NCI-H187 treated with DMSO at 0.1 percent for 48 hours (cell line): Measurements from ENCODE around the gene C1orf53.
"Not testable (repeated sequence)": the region's sequence is repeated elsewhere in the genome, so short reads cannot be mapped to it uniquely, and the experiment has no call there.

Experiments used
- DNase-seq: peaks from one replicate; lab custom pipeline; 2025; lab: John Stamatoyannopoulos, UW

Gene C1orf53

GRCh38 chr1:197902454-197903195 is at the start of gene C1orf53:
C1orf53 (plus strand) TSS chr1:197902630; CDS start chr1:197902650, 20 bp downstream.
- no peak for DNase-seq

- not testable (repeated sequence) for DNase-seq
These were observed 46.7 kb upstream of the C1orf53 start for GRCh38 chr1:197855751-197856150.

GRCh38 chr1:197857477-197857876 is 45.0 kb upstream of the C1orf53 start:
- DNase-seq = no peak

GRCh38 chr1:197859024-197859423 is 43.4 kb upstream of the C1orf53 start:
- DNase-seq = no peak

GRCh38 chr1:197862221-197862620 is 40.2 kb upstream of the C1orf53 start:
- DNase-seq = no peak

- DNase-seq = no peak
These were observed 39.8 kb upstream of the C1orf53 start for GRCh38 chr1:197862671-197863070.

- no peak for DNase-seq
These were observed 36.6 kb upstream of the C1orf53 start for GRCh38 chr1:197865809-197866208.

GRCh38 chr1:197868751-197869489 is 33.5 kb upstream of the C1orf53 start:
- no peak for DNase-seq

GRCh38 chr1:197869490-197870077 is 32.8 kb upstream of the C1orf53 start:
- no peak for DNase-seq

- DNase-seq = no peak
These were observed 25.5 kb upstream of the C1orf53 start for GRCh38 chr1:197876894-197877293.

GRCh38 chr1:197880385-197880784 is 22.0 kb upstream of the C1orf53 start:
- not testable (repeated sequence) for DNase-seq

- not testable (repeated sequence) for DNase-seq
These were observed 20.2 kb upstream of the C1orf53 start for GRCh38 chr1:197882241-197882640.

GRCh38 chr1:197884173-197884572 is 18.3 kb upstream of the C1orf53 start:
- DNase-seq = no peak

GRCh38 chr1:197890936-197891335 is 11.5 kb upstream of the C1orf53 start:
- no peak for DNase-seq

- DNase-seq = no peak
These were observed 9.7 kb upstream of the C1orf53 start for GRCh38 chr1:197892684-197893083.

- no peak for DNase-seq
These were observed 6.1 kb upstream of the C1orf53 start for GRCh38 chr1:197896301-197896700.

GRCh38 chr1:197899037-197899436 is 3.4 kb upstream of the C1orf53 start:
- DNase-seq = no peak

GRCh38 chr1:197902131-197902453 is 338 bp upstream of the C1orf53 start:
- DNase-seq = no peak

- DNase-seq = no peak
These were observed 725 bp downstream of the C1orf53 start for GRCh38 chr1:197903196-197903514.

- no peak for DNase-seq
These were observed 1.8 kb downstream of the C1orf53 start for GRCh38 chr1:197904126-197904787.

- no peak for DNase-seq
These were observed 3.4 kb downstream of the C1orf53 start for GRCh38 chr1:197905699-197906351.
